ENCODE data around the gene CAB39.

The CAB39 gene

DNA sequence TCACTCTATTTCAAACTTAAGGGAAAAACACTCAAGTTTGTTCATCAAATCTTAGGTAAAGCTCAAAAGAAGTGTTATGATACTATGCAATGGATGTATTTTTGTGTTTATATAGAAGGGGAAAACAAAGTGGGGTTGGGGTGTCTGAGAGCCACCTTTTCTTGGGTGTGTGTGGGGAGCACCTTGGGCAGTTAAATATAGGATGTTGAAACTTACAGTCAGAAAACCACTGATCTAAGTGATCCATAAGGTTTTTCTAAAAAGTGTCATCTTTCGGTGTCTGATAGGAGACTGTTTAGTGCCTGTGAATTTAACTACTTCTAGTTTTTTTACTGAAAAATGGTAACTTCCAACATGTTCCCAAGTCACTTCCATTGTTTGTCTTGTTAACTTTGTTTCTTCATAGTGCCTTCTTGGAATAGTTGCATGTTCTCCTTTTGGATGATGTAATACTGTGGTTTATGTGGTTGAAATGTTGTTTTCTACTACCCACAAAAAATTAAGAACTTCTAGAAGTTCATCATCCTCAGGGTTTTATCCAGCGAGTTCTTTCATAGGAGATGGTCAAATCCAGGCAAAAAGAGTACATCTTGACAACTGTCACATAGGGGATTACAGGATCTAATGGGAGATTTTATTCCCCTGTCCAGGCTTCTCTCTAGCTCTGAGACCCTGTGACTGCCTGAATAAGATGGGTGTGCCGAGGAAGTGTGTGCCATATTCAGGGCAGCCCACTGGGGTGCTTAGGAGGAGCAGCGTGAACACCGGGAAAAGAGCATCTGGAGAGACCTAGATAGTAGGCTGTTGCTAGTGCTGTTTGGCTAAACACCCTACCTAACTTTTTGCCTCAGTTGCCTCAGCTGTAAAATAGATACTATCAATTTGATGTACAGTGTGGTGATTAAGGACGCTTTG is 46.2 kb downstream of the CAB39 start:
- DNase-seq, result no peak

DNA sequence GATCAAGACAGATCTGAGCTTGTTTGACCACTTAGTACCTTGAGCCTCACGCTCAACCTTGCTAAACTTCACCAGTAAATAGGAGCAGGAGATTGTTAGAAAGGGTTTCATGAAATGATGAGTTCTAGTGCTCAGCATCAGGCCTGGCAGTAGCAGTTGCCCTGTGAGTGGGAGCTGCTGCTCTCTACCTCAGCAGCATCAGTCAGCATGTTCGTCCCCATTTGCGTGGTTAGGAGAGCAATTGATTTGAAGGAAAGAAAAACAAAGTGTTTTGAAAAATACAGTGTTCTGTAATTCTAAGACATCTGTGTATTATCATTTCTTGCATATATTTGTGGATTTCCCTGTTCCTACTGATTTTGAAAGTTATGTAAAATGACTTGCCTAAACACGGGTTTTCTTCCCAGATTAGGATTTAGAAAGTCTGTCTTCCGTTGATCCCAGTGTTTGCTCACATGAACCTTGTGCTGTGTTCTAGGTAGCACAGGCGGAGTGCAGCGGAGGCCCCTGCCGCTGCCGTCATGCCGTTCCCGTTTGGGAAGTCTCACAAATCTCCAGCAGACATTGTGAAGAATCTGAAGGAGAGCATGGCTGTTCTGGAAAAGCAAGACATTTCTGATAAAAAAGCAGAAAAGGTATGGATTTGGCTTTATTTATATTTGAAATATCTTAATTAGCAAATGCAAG is 47.0 kb downstream of the CAB39 start:
- DNase-seq, result no peak

DNA sequence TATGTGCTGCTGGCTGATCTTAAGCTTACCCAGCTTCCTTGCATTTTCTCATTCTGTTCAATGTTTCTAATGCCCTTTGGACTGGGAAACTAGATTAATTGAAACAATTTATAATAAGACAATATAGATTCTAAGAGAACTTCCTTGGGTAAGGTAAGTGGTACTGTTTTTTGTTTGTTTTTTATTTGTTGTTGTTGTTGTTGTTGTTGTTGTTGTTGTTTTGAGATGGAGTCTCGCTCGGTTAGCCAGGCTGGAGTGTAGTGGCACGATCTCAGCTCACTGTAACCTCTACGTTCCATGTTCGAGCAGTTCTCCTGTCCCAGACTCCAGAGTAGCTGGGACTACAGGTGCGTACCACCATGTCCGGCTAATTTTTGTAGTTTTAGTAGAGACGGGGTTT is 49.1 kb downstream of the CAB39 start:
- no peak for DNase-seq

DNA sequence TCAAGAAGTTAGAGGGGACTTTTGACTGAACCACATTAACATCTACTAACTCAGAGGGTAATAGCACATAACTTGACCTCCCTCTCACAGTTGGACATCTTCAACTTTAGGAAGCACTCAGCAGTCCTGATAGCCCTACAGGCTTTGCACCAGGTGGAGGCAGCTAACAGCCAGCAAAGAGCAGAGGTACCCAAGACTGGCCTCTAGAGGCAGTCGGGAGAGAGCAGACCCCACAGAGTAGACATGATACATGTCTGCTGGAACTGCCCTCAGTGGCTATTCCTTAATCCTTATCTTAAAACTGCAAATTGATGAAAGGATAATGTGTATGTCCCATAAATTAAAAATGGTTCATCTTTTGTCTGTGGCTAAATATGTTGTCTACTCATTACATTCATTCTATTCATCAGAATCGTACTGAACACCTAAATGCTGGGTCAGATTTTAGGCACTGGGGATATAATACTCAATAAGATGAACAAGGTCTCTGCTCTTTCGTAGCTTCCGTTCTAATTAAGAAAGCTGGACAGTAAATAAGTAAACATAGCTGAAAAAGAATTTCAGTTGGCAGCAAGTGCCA is 49.8 kb downstream of the CAB39 start:
- no peak for DNase-seq

- DNase-seq, result no peak
Measured at GRCh38 chr2:230764346-230764745, 51.7 kb downstream of the CAB39 start.

DNA sequence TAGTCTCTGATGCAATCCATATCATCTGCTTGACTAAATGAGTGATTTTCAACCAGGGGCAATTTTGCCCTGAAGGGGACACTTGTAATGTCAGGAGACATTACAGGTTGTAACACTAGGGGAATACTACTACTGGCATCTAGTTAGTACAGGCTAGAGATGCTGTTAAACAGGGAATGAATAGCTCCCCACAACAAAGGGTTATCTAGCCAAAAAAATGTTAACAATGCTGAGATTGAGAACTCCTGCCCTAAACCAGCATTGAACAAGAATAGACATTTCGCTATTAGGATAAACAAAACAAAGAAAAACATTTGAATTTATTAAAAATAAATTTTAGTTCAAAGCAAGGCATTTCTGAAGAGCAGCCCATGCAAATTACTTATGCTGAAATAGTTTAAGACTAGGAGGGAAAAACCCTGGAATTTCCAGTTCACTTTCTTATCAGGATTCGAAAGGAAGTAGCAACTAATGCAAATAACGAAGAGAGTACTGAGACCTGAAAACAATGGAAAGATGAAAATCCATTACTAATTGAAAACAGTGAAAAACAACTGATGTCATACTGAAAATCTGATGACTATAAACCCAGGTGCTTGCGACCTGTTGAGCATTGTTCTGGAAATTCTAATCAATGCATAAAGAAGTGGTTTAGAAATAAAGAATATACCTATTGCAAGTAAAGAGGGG is 53.1 kb downstream of the CAB39 start:
- no peak for DNase-seq

DNA sequence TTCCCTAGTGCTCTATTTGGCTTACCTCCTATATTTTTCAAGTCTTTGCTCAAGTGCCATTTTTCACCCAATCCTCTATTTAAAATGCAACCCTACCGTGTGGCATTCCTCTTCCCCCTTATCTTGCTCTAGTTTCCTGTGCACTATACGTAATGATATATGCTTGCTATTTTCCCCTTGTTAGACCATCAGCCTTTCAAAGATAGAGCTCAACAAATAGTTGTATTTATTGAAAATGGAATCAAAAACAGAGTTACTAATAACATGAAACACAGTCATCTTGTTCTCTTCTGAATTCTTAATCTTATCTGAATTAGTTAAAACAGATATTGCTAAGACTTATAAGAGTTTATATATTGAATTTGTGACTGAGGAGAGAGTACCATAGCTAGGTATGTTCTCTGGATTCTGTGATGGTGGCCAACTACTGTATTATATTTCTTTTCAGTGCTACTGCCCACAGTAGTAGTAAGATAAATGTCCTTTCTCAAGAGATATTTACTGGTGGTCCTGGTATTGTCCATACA is 55.3 kb downstream of the CAB39 start:
- no peak for DNase-seq

GRCh38 chr2:230770804-230771203 is 58.2 kb downstream of the CAB39 start:
- DNase-seq, result no peak

DNA sequence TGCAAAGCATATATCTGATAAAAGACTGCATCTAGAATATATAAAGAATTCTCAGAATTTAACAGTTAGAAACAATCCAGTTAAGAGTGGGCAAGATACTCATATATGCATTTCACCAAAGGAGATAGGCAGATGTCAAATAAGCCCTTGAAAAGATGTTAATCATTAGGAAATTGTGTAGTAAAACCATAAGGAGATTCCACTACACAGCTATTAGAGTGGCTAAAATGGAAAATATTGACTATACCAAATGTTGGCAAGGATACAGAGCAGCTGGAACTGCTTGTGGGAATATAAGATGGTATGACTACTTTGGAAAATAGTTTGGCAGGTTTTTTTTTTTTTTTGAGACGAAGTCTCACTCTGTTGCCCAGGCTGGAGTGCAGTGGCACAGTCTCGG is 59.5 kb downstream of the CAB39 start:
- no peak for DNase-seq

GRCh38 chr2:230773039-230773773 is 60.6 kb downstream of the CAB39 start:
- no peak for DNase-seq

DNA sequence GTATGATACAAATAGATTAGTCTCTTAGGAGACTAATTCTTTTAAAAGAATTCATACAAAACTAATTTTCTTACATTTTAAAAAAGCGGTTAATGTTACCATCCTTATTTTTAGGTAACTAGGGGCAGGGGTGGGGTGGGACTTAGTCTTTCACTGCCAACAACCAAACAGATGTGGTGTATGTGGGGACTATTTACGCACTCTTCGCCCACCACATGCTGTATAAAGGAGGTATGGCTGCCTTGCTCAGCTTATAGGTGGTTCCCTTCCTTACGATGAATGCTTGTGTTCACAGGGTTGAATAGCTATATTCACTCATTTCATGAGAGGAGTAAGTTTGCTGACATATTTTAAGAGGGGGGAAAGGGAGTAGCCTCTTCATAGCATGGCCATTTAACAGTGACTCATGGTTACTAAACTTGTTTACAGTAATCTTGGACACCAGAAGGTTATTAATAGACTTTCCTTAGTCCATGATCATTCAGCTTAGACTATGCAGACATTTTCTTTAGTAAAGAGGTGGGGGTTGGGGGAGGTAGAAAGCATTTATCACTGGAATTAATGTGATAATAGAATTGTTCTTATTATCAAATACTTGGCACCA is 61.8 kb downstream of the CAB39 start:
- no peak for DNase-seq

GRCh38 chr2:230775737-230776136 is 63.1 kb downstream of the CAB39 start:
- DNase-seq, result no peak

- no peak for DNase-seq
Measured at GRCh38 chr2:230777721-230778120, 65.1 kb downstream of the CAB39 start.

- DNase-seq, result no peak
Measured at GRCh38 chr2:230778350-230779063, 65.9 kb downstream of the CAB39 start.

DNA sequence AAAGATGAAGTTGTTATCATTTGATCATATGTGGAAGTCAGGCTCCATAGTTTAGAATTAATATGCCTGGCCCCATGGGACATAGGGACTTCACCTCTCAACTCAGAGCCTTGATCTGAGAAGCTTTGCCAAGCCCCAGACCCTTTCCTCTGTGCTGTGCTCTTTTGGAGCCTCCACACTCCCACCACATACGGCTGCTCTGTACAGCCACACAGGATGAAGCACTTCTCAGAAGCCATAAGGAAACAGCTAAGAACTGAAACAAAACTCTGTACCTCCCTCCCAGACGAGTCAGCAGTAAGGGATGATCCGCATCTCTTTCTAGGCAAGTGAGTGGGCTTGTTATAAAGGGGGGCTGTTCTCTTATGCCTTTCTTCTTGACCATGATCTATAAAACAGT is 66.5 kb downstream of the CAB39 start:
- DNase-seq, result no peak

GRCh38 chr2:230779607-230780006 is 67.0 kb downstream of the CAB39 start:
- DNase-seq, result no peak

GRCh38 chr2:230781130-230781797 is 68.6 kb downstream of the CAB39 start:
- DNase-seq, result no peak

- DNase-seq, result no peak
Measured at GRCh38 chr2:230783101-230783500, 70.5 kb downstream of the CAB39 start.

DNA sequence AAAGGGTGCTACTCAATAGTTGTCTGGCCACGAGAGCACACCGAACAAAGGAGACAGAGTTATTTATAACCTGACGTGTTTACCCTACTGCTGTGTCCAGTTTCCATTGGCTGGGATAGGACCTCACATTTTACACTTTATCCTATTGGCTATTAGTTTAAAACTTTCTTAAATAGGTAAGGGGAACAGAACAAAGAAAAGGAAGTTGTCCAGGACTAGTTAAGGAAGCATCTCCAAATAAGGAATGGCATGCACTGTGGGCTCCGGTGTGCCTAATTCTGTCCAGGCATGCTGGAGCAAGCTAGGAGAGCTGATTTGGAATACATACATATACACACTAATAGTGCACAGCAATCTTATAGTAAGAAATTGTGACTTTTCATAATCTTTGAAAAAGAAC is 72.2 kb downstream of the CAB39 start:
- no peak for DNase-seq

- DNase-seq, result no peak
Measured at GRCh38 chr2:230785346-230785745, 72.7 kb downstream of the CAB39 start.

DNA sequence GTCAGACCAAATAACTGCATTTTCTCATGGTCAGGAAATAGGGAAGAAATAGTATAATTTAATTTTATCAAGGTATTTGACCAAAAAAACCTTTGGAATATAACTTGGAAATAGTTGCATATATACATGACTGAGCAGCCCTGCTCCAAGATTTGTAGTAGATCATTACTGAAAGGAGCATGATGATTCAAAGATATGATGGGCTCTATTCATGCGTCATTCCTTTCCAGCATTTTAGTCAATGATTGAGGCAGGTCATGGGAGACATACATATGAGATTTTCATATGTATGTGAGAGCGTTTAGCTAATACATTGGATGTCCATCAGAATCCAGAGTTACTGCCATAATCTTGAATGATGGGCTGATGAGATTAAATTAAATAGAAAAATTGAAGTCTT is 74.5 kb downstream of the CAB39 start:
- DNase-seq, result no peak
